Measurements from ENCODE around the gene GFRA1. TPM values are rescaled to one million over a fixed set of nuclear protein-coding genes. Genes with fewer than 3 reads are reported as not detected.

Gene GFRA1
- total and polyA plus RNA-seq, 7 donors = under 0.01 to 115 (median 38.9) TPM

DNA sequence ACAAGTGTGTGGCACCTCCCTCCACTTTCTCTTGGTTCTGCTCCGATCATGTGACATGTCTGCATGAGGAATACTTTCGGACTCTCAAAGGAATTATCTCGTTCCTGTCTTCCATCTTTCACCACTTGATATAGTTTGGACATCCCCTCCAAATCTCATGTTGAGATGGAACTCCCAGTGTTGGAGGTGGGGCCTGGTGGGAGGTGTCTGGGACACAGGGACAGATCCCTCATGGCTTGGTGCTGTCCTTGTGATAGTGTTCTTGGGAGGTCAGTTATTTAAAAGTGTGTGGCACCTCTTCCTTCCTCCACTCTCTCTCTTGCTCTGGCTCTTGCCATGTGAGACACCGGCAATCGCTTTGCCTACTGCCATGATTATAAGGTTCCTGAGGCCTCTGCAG is 166.4 kb downstream of the GFRA1 start:
- no peak overlapping the region for H3K27ac ChIP-seq
- H3K9me3 ChIP-seq = no peaks in the 10 kb centered on the region
- TF ChIP-seq EP300 (IDR thresholded peaks at IDR 0.05) (no peak), POLR2A (IDR thresholded peaks at IDR 0.05) (no peak), POLR2AphosphoS5 (IDR thresholded peaks at IDR 0.05) (no peak)
- TF ChIP-seq, protein P1, sequence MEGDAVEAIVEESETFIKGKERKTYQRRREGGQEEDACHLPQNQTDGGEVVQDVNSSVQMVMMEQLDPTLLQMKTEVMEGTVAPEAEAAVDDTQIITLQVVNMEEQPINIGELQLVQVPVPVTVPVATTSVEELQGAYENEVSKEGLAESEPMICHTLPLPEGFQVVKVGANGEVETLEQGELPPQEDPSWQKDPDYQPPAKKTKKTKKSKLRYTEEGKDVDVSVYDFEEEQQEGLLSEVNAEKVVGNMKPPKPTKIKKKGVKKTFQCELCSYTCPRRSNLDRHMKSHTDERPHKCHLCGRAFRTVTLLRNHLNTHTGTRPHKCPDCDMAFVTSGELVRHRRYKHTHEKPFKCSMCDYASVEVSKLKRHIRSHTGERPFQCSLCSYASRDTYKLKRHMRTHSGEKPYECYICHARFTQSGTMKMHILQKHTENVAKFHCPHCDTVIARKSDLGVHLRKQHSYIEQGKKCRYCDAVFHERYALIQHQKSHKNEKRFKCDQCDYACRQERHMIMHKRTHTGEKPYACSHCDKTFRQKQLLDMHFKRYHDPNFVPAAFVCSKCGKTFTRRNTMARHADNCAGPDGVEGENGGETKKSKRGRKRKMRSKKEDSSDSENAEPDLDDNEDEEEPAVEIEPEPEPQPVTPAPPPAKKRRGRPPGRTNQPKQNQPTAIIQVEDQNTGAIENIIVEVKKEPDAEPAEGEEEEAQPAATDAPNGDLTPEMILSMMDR (IDR thresholded peaks at IDR 0.05) = no peak
- intact Hi-C loops (cut with DNase I) = no loop called here
- H3K27me3 ChIP-seq = no peaks in the 10 kb centered on the region
- WGBS, 2 donors = 82 to 92% methylated on average over 5 of the region's 5 CpGs
- H3K4me1 ChIP-seq = peaks cover 0 to 13% (median 1%) of the 10 kb centered on the region in 4 donors
- no peaks in the 10 kb centered on the region for H3K36me3 ChIP-seq
- no peak overlapping the region for H3K4me3 ChIP-seq
- DNase-seq = no peak

DNA sequence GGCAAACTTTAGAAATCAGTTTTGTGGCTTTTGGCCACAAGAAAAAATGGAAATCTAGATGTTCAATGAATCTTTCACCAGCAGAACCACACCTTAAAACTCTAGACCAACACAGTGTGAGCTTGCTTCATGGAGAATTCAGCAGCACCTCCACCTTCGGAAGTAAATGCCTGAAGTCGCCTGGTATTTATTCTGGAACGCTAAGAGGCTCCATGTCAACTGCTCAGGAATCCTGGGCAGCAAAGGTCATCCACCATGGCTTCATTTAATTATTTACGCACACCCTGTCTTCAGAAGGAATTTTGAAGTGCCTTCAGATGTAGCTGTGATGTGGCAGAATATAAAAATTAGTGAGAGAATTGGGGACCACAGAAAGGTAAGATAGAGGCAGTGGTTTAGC is 167.7 kb downstream of the GFRA1 start:
- Histone ChIP-seq H3K27me3 (no peaks in the 10 kb centered on the region), H3K36me3 (no peaks in the 10 kb centered on the region), H3K4me1 (peaks cover 0 to 13% (median 1%) of the 10 kb centered on the region in 4 donors), H3K27ac (no peak overlapping the region), H3K9me3 (no peaks in the 10 kb centered on the region), H3K4me3 (no peak overlapping the region)
- no peak for DNase-seq
- 49 to 76% methylated on average over 4 of the region's 4 CpGs for WGBS, 2 donors
- intact Hi-C loops (cut with DNase I) = no loop called here
- TF ChIP-seq EP300 (IDR thresholded peaks at IDR 0.05) = no peak
- no peak for TF ChIP-seq POLR2A (IDR thresholded peaks at IDR 0.05)
- TF ChIP-seq POLR2AphosphoS5 (IDR thresholded peaks at IDR 0.05) = no peak
- TF ChIP-seq, protein P1 (IDR thresholded peaks at IDR 0.05) = no peak

DNA sequence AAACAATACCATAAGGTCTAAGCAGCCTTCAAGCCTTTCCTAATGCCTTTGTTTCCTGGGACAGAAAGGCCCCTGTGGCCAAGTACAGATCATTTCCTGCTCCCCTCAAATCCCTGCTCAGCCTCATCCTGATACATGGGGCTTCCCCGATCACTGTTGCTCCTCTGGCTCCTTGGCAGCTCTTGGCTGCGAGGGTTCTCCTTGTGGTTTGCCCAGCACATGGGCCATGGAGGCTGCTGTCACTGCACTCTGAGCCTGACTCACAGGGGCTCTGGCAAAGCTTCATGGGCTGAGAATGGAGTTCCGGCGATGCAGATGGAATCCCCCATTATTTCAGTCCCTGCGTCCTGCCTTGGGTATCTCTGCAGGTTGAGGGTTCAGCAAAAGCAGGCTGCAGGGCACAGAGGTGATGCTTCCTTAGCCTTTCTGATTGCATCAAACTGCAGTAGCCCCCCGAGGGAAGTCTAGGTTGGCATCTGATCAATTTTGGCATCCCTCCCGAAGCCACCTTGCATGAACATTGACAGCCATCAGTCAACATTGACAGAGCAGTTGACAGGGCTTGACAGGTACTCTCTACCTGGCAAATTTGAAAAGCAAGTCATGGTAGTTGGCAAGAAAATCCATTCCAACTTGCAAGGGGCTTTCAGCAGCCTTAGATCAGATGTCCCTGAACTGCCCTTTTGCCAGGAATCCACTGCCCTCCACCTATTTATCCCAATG is 168.6 kb downstream of the GFRA1 start:
- Histone ChIP-seq H3K9me3 (no peaks in the 10 kb centered on the region), H3K27ac (no peak overlapping the region), H3K4me3 (no peak overlapping the region), H3K4me1 (peaks cover 0 to 15% (median 2%) of the 10 kb centered on the region in 4 donors), H3K27me3 (no peaks in the 10 kb centered on the region), H3K36me3 (no peaks in the 10 kb centered on the region)
- DNase-seq = no peak
- TF ChIP-seq, protein P1 (IDR thresholded peaks at IDR 0.05) = no peak
- TF ChIP-seq POLR2AphosphoS5 (IDR thresholded peaks at IDR 0.05) (no peak), POLR2A (IDR thresholded peaks at IDR 0.05) (no peak), EP300 (IDR thresholded peaks at IDR 0.05) (no peak)
- 83 to 91% methylated on average over 7 of the region's 7 CpGs for WGBS, 2 donors
- intact Hi-C loops (cut with DNase I) = no loop called here

DNA sequence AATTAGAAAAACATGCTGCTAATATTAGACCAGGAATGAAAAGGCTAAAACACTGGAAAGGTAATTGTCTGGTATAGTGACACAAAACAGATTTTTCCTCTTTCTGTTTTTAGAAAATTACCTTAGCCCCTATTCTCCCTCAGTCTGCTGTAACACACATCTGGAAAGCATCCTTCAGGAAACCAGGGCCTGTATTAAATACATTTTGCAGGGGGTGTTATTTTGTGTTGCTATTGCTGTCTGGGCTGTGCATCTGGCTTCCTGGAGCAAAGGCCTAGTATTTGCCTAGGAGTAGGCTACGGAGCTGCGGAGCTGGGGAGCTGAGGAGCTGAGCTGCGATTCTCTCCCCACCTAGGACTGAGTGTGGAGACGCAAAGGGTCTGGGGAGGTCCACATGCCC is 169.3 kb downstream of the GFRA1 start:
- 87 to 93% methylated on average over 4 of the region's 4 CpGs for WGBS, 2 donors
- Histone ChIP-seq H3K4me1 (peaks cover 0 to 22% (median 8%) of the 10 kb centered on the region in 4 donors), H3K27ac (no peak overlapping the region), H3K4me3 (no peak overlapping the region), H3K27me3 (no peaks in the 10 kb centered on the region), H3K9me3 (no peaks in the 10 kb centered on the region), H3K36me3 (no peaks in the 10 kb centered on the region)
- no peak for DNase-seq
- no peak for TF ChIP-seq POLR2AphosphoS5 (IDR thresholded peaks at IDR 0.05)
- TF ChIP-seq POLR2A (IDR thresholded peaks at IDR 0.05) = no peak
- TF ChIP-seq EP300 (IDR thresholded peaks at IDR 0.05) = no peak
- TF ChIP-seq, protein P1 (IDR thresholded peaks at IDR 0.05) = no peak
- intact Hi-C loops (cut with DNase I) = no loop called here
